Heart left ventricle (tissue), 13 donors: ENCODE measurements around the gene POTEM.
"Not testable (repeated sequence)": the region's sequence is repeated elsewhere in the genome, so short reads cannot be mapped to it uniquely, and the experiment has no call there.

Source experiments
- POLR2A ChIP-seq, 2 donors: fragments of 450-650 bp; IDR thresholded peaks; one replicate each; pipeline ENCODE4 v1.6.1; 2017; ENCODE audit warnings: antibody characterized with exemption in 2 of 2, mild to moderate bottlenecking in 2 of 2, moderate library complexity in 2 of 2
- TF ChIP-seq, protein P1 (sequence below), 12 donors: fragments of 200-600 bp; sonication (generic) in 4 of 12; IDR thresholded peaks; one replicate each; pipeline versions ENCODE4 v1.5.0 to v1.8.0; 2018 to 2022; ENCODE audit warnings: antibody characterized with exemption in 12 of 12, mild to moderate bottlenecking in 5 of 12
- donor health status: ischemic (EF 13 %, LVEDD 7.1; RV severe dilation, severe dysfunction).
- donor health status: DM: no; HTN: yes; CAD: no.
- donor health status: DM: no; HTN: no; CAD: no.
- donor health status: ischemic (EF 25% LVEDD 6.9; RV normal size, moderate dysfunction).
- donor health status: ischemic (EF 25% LVEDD 5.7; RV mildly dilated, moderate dysfunction).
- donor health status: ischemic (EF 35%, LVEDD 5.7; RV mildly dilated, moderate dysfunction).
- donor health status: nonischemic (EF 11% LVEDD 7.7; RV severe dilation, severe dysfunction).
- donor health status: DM: yes; HTN: yes; CAD: no.
- donor health status: PGD.
- donor health status: ischemic (EF 29% LVEDD 5.4; RV normal size, mild dysfunction).
- donor health status: nonischemic (EF 23%, LVEDD 6.1; RV moderate dilation, normal function).

GRCh38 chr14:19027895-19028294 lies 60.7 kb downstream of the POTEM start:
- TF ChIP-seq, protein P1, sequence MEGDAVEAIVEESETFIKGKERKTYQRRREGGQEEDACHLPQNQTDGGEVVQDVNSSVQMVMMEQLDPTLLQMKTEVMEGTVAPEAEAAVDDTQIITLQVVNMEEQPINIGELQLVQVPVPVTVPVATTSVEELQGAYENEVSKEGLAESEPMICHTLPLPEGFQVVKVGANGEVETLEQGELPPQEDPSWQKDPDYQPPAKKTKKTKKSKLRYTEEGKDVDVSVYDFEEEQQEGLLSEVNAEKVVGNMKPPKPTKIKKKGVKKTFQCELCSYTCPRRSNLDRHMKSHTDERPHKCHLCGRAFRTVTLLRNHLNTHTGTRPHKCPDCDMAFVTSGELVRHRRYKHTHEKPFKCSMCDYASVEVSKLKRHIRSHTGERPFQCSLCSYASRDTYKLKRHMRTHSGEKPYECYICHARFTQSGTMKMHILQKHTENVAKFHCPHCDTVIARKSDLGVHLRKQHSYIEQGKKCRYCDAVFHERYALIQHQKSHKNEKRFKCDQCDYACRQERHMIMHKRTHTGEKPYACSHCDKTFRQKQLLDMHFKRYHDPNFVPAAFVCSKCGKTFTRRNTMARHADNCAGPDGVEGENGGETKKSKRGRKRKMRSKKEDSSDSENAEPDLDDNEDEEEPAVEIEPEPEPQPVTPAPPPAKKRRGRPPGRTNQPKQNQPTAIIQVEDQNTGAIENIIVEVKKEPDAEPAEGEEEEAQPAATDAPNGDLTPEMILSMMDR (IDR thresholded peaks at IDR 0.05): not testable (repeated sequence)
- not testable (repeated sequence) for TF ChIP-seq POLR2A (IDR thresholded peaks at IDR 0.05)
